ENCODE data around the gene AQP2. TPM values are rescaled to one million over a fixed set of nuclear protein-coding genes. Genes with fewer than 3 reads are reported as not detected.

Gene AQP2
- total RNA-seq, 1 donor, result not detected

DNA sequence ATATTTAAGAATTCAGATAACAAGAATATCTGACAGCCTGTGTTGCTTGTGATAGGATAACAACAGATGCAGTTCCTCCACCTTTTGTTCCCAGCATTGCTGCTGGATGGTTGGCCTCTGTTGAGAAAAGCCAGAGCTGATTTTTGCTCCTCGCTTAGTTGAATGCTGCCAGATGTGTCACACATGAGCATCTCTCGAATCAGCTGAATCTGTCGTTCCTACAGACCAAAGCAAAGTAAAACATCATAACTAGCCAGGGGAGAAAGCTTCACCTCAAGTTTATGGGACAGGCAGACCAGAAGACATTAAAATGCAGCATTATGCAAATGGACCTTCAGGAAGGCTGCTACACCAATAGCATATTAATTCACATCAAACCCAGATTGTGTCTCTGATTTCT lies 54.6 kb downstream of the AQP2 start:
- peak; percentile 24 for DNase-seq (ENCODE audit: low read depth)
- TF ChIP-seq, protein P1, sequence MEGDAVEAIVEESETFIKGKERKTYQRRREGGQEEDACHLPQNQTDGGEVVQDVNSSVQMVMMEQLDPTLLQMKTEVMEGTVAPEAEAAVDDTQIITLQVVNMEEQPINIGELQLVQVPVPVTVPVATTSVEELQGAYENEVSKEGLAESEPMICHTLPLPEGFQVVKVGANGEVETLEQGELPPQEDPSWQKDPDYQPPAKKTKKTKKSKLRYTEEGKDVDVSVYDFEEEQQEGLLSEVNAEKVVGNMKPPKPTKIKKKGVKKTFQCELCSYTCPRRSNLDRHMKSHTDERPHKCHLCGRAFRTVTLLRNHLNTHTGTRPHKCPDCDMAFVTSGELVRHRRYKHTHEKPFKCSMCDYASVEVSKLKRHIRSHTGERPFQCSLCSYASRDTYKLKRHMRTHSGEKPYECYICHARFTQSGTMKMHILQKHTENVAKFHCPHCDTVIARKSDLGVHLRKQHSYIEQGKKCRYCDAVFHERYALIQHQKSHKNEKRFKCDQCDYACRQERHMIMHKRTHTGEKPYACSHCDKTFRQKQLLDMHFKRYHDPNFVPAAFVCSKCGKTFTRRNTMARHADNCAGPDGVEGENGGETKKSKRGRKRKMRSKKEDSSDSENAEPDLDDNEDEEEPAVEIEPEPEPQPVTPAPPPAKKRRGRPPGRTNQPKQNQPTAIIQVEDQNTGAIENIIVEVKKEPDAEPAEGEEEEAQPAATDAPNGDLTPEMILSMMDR (IDR thresholded peaks at IDR 0.05; ENCODE audit: insufficient read depth, low read length), result no peak
- H3K4me3 ChIP-seq (ENCODE audit: low read depth, low read length), result no peak overlapping the region

DNA sequence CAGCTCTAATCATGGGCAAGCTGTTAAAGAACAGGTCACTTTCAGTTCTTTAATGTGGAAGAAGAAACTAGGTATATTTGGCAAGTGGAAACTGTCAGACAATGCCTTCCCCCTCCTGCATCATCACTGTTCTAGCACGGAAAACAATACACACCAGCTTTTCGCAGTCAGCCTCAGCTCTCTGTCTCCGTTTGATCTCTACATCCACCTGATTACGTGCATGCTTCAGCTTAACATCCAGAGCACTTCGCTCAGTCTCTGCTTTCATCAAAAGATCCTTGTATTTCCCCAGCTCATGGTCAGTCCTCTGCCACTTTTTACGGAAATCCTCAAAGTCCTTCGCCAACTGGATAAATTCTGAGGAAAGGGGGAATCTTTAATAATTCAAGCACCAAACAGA lies 55.7 kb downstream of the AQP2 start:
- DNase-seq (ENCODE audit: low read depth), result no peak
- no peak overlapping the region for H3K4me3 ChIP-seq (ENCODE audit: low read depth, low read length)
- TF ChIP-seq, protein P1 (IDR thresholded peaks at IDR 0.05; ENCODE audit: insufficient read depth, low read length), result no peak

DNA sequence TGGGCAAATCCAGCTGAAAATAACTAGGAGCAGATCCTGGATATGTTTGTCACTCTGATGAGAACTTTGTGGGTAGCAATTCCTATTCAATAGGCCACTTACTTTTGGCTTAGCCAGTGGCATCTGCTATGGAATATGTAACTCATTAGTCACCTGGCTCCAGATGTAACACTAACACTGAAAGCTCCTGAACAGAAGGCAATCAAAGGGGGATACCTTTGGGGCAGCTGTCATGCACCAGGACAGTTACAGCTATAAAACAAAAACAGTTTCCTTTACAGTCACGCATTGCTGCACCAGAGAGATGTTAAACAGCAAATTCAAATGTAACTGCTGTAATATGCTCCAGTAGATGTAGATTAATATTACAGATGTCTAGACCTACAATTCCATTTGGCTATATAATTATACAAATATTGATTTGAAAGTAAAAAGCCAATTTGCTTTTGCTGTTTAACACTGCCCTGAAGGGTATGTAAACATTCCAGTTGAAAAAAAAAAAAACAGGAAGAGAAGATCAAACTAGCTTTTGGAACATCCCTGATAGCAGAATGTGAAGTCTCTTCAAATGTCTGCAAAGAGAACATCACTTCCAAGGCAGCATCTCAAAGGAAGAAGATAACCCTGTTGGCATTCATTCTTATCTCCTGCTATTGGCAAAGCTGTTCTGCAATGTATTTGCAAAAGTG lies 56.4 kb downstream of the AQP2 start:
- no peak overlapping the region for H3K4me3 ChIP-seq (ENCODE audit: low read depth, low read length)
- peak; percentile 30 for DNase-seq (ENCODE audit: low read depth)
- TF ChIP-seq, protein P1 (IDR thresholded peaks at IDR 0.05; ENCODE audit: insufficient read depth, low read length), result no peak

Other genes starting within 250 kb of the AQP2 start
- 12.0 and 20.8 TPM in 2 replicates for gene FMNL3, start 243.3 kb upstream of the AQP2 start, total RNA-seq (ENCODE audit: low replicate concordance)
- gene TMBIM6, start 209.2 kb upstream of the AQP2 start, total RNA-seq (ENCODE audit: low replicate concordance), result 238 and 564 TPM in 2 replicates
- 21.6 and 27.9 TPM in 2 replicates for gene NCKAP5L, start 122.3 kb upstream of the AQP2 start, total RNA-seq (ENCODE audit: low replicate concordance)
- 0.82 and 4.5 TPM in 2 replicates for gene BCDIN3D, start 107.6 kb upstream of the AQP2 start, total RNA-seq (ENCODE audit: low replicate concordance)
- 12.9 and 13.8 TPM in 2 replicates for gene FAIM2, start 46.8 kb upstream of the AQP2 start, total RNA-seq (ENCODE audit: low replicate concordance)
- 0.72 and 2.4 TPM in 2 replicates for gene AQP5, start 11.1 kb downstream of the AQP2 start, total RNA-seq (ENCODE audit: low replicate concordance)
- gene AQP6, start 22.2 kb downstream of the AQP2 start, total RNA-seq (ENCODE audit: low replicate concordance), result 0.09 TPM in 1 of 2 replicates, not detected in the other
- 18.6 and 88.1 TPM in 2 replicates for gene RACGAP1, start 74.8 kb downstream of the AQP2 start, total RNA-seq (ENCODE audit: low replicate concordance)
- 4.9 and 5.2 TPM in 2 replicates for gene ASIC1, start 106.9 kb downstream of the AQP2 start, total RNA-seq (ENCODE audit: low replicate concordance)
- gene SMARCD1, start 134.6 kb downstream of the AQP2 start, total RNA-seq (ENCODE audit: low replicate concordance), result 33.4 and 49.0 TPM in 2 replicates
- gene GPD1, start 153.3 kb downstream of the AQP2 start, total RNA-seq (ENCODE audit: low replicate concordance), result 0.36 TPM in 1 of 2 replicates, not detected in the other
- 12.5 and 36.4 TPM in 2 replicates for gene COX14, start 161.5 kb downstream of the AQP2 start, total RNA-seq (ENCODE audit: low replicate concordance)
- 20.0 and 32.7 TPM in 2 replicates for gene CERS5, start 216.6 kb downstream of the AQP2 start, total RNA-seq (ENCODE audit: low replicate concordance)

Measured in fibroblast of the aortic adventitia (primary cell).